Measurements from ENCODE around the gene RRAS. TPM values are rescaled to one million over a fixed set of nuclear protein-coding genes. Genes with fewer than 3 reads are reported as not detected.

The RRAS gene
- total RNA-seq, 1 donor from 2014 or later, result 1.2 TPM

DNA sequence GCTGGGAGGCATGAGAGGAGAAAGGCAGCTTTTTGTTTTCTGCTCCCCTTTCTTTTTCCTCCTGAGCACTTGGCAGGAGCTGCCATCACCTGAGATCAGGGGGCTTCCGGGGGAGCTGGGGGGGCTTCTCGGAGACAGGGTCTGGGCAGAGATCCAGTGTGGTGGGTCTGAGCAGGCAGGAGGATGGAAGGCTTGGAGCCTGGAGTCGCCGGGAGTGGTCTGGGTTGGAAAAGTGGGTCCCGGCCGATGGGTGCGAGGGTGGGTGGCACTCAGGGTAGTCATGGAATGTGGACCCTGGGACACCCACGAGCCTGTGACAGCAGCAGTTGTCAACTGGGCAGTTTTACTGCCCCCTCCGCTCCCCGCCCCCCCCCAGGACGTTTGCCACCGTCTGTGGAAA is 47.2 kb upstream of the RRAS start:
- no peaks in the 10 kb centered on the region for H3K9me3 Mint-ChIP-seq
- no peak for DNase-seq (ENCODE audit: low read depth, low spot score)
- TF ChIP-seq, protein P1, sequence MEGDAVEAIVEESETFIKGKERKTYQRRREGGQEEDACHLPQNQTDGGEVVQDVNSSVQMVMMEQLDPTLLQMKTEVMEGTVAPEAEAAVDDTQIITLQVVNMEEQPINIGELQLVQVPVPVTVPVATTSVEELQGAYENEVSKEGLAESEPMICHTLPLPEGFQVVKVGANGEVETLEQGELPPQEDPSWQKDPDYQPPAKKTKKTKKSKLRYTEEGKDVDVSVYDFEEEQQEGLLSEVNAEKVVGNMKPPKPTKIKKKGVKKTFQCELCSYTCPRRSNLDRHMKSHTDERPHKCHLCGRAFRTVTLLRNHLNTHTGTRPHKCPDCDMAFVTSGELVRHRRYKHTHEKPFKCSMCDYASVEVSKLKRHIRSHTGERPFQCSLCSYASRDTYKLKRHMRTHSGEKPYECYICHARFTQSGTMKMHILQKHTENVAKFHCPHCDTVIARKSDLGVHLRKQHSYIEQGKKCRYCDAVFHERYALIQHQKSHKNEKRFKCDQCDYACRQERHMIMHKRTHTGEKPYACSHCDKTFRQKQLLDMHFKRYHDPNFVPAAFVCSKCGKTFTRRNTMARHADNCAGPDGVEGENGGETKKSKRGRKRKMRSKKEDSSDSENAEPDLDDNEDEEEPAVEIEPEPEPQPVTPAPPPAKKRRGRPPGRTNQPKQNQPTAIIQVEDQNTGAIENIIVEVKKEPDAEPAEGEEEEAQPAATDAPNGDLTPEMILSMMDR (conservative IDR thresholded peaks at IDR 0.05), result no peak
- H3K4me1 Mint-ChIP-seq, result peaks cover 33% of the 10 kb centered on the region
- H3K27ac Mint-ChIP-seq (ENCODE audit: unreplicated experiment), result no peak overlapping the region
- peaks cover 14% of the 10 kb centered on the region for H3K27me3 Mint-ChIP-seq (ENCODE audit: low read depth)
- H3K36me3 Mint-ChIP-seq (ENCODE audit: low read depth), result peaks cover 16% of the 10 kb centered on the region
- peak overlapping the region; percentile 80 for H3K4me3 Mint-ChIP-seq

DNA sequence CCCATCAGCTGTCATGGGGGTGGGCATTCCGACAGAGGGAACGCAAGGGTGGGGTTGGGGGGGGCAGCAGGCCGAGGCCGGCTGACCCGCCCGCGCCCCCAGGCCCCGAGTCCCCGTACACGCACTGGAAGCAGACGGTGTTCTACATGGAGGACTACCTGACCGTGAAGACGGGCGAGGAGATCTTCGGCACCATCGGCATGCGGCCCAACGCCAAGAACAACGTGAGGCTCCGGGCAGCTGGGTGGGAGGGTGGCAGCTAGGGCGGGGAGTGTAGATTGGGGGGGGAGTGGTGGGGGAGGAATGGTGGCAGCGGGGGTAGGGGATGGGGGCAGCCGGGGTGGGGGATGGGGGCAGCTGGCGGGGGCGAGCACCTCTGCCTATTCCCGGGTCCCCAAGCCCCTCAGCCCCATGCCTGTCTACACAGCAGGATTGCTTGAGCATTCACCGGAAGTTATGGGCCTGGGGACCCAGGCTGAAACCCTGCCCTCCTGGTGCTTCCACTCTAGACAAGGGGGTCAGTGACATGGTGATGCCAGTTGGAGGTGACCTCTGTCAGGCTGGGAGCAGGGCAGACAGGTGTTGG is 46.7 kb upstream of the RRAS start:
- H3K27me3 Mint-ChIP-seq (ENCODE audit: low read depth), result peaks cover 14% of the 10 kb centered on the region
- no peak overlapping the region for H3K27ac Mint-ChIP-seq (ENCODE audit: unreplicated experiment)
- DNase-seq (ENCODE audit: low read depth, low spot score), result no peak
- no peaks in the 10 kb centered on the region for H3K9me3 Mint-ChIP-seq
- H3K4me1 Mint-ChIP-seq, result peaks cover 29% of the 10 kb centered on the region
- TF ChIP-seq, protein P1 (conservative IDR thresholded peaks at IDR 0.05), result no peak
- peaks cover 16% of the 10 kb centered on the region for H3K36me3 Mint-ChIP-seq (ENCODE audit: low read depth)
- peak overlapping the region; percentile 80 for H3K4me3 Mint-ChIP-seq

DNA sequence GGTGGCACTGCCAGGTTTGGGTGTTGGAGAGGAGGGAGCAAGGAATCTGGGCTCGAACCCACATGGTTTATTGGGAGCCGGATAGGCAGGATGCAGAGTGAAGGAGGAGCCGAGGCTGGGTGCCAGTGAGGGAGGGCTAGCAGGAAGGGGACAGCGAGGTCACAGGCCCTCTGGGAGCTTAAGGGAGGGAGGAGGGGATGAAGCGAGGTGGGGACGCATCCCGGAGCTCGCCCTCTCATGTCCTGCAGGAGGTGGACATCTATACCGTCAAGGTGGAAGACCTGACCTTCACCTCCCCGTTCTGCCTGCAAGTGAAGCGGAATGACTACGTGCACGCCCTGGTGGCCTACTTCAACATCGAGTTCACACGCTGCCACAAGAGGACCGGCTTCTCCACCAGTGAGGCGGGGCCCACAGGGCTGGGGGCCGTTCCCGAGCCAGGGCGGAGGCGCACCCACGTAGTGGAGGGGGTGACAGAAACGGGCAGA is 45.9 kb upstream of the RRAS start:
- TF ChIP-seq, protein P1 (conservative IDR thresholded peaks at IDR 0.05), result no peak
- Mint-ChIP-seq H3K9me3 (no peaks in the 10 kb centered on the region), H3K36me3 (ENCODE audit: low read depth) (peaks cover 18% of the 10 kb centered on the region), H3K27ac (ENCODE audit: unreplicated experiment) (no peak overlapping the region), H3K4me1 (peaks cover 25% of the 10 kb centered on the region), H3K27me3 (ENCODE audit: low read depth) (peaks cover 9% of the 10 kb centered on the region), H3K4me3 (peak overlapping the region; percentile 74)
- DNase-seq (ENCODE audit: low read depth, low spot score), result no peak

DNA sequence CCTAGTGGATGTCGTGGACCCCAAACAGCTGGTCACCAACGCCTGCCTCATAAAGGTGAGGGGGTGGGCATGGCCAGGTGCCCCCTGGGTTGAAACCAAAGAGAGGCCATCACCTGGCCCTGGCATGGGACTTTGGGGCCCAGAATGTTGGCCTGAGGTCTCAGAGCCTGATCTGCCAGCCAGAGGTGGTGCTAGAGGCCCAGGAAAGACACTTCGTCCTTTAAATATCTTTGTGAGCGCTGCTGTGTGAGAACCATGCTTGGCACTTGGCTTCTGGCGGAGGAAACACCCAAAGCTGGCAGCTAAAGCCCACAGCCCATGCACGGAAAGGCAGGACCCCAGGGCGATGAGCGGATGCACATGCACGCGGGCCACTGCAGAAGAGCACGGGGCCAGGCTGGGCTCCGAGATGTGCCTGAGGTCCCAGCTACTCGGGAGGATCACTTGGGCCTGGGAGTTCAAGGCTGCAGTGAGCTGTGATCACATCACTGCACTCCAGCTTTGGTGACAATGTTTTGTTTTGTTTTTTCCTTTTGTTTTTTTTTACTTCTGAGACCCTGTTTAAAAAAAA is 45.1 kb upstream of the RRAS start:
- H3K4me3 Mint-ChIP-seq, result peak overlapping the region; percentile 74
- no peaks in the 10 kb centered on the region for H3K9me3 Mint-ChIP-seq
- H3K27me3 Mint-ChIP-seq (ENCODE audit: low read depth), result peaks cover 5% of the 10 kb centered on the region
- peaks cover 15% of the 10 kb centered on the region for H3K36me3 Mint-ChIP-seq (ENCODE audit: low read depth)
- TF ChIP-seq, protein P1 (conservative IDR thresholded peaks at IDR 0.05), result no peak
- H3K4me1 Mint-ChIP-seq, result peaks cover 25% of the 10 kb centered on the region
- DNase-seq (ENCODE audit: low read depth, low spot score), result no peak
- no peak overlapping the region for H3K27ac Mint-ChIP-seq (ENCODE audit: unreplicated experiment)

GRCh38 chr19:49684251-49684982 is 44.5 kb upstream of the RRAS start:
- Mint-ChIP-seq H3K27me3 (ENCODE audit: low read depth) (peaks cover 5% of the 10 kb centered on the region), H3K36me3 (ENCODE audit: low read depth) (peaks cover 15% of the 10 kb centered on the region), H3K4me3 (peak overlapping the region; percentile 23), H3K9me3 (no peaks in the 10 kb centered on the region), H3K27ac (ENCODE audit: unreplicated experiment) (no peak overlapping the region), H3K4me1 (peaks cover 27% of the 10 kb centered on the region)
- DNase-seq (ENCODE audit: low read depth, low spot score), result no peak
- TF ChIP-seq, protein P1 (conservative IDR thresholded peaks at IDR 0.05), result peak; percentile 31
